HCT116 (cell line): ENCODE measurements around the gene ANXA6. TPM values are rescaled to one million over a fixed set of nuclear protein-coding genes. Genes with fewer than 3 reads are reported as not detected.

Experiments
- ATAC-seq: fragments of 200-7000 bp; cut with Tn5 transposase; 2 replicates; pipeline ENCODE4 v1.9.1; 2020; ENCODE audit warnings: mild to moderate bottlenecking, moderate library complexity
- BruUV-seq: library from RNA; stranded (reverse); fragments of 400-500 nt; replicated peaks from 2 replicates; lab custom pipeline; 2021; lab: Mats Ljungman, UMichigan
- CTCF ChIA-PET: fragments of 300-600 bp; sonication (Branson Sonifier 250); formaldehyde crosslinking; loops from one replicate; lab custom pipeline; 2021; ENCODE audit warnings: antibody characterized with exemption; lab: Charles Lee
- POLR2A ChIA-PET: fragments of 300-600, 350-600 bp; sonication (Branson Sonifier 250); formaldehyde crosslinking; loops from one replicate; lab custom pipeline; 2021; ENCODE audit warnings: antibody characterized with exemption; lab: Charles Lee
- RAD21 ChIA-PET, 2 experiments: fragments of 300-600 bp; sonication (Branson Sonifier 250); formaldehyde crosslinking; loops; one replicate each; lab custom pipeline; 2023; ENCODE audit warnings: low total read pairs in 2 of 2; ENCODE audit not compliant: uncharacterized antibody in 2 of 2, unreplicated experiment in 2 of 2, low non-redundant PET in 1 of 2; lab: Charles Lee
- DNase-seq: peaks from one replicate; pipeline ENCODE4 v3.0.0-alpha.2; 2010; ENCODE audit warnings: low read depth, low spot score
- H2AFZ ChIP-seq: fragments of 200-600 bp; shearing (Covaris generic), sonication (generic); 2 replicates; pipeline ENCODE4 v1.6.1; 2017; ENCODE audit warnings: low read depth, mixed run types, mixed read lengths, antibody characterized with exemption, low read length; ENCODE audit not compliant: poor library complexity, severe bottlenecking
- H3K27ac ChIP-seq: 2 replicates; pipeline ENCODE4 v1.5.1; 2012; ENCODE audit warnings: low read depth, low read length
- H3K27me3 ChIP-seq: fragments of 200-600 bp; sonication (generic); 2 replicates; pipeline ENCODE4 v1.6.1; 2016; ENCODE audit warnings: mixed run types, low read length, mixed read lengths; ENCODE audit not compliant: insufficient read depth
- H3K36me3 ChIP-seq, 2 experiments: fragments of 200-500 bp in 1 of 2; fragments of 200-600 bp in 1 of 2; sonication (Bioruptor generic) in 1 of 2; sonication (generic) in 1 of 2; 2 replicates each; pipeline versions ENCODE4 v1.5.1 to v1.6.1; 2014 to 2016; ENCODE audit warnings: low read length in 2 of 2, inconsistent platforms in 1 of 2, mixed read lengths in 1 of 2, mixed run types in 1 of 2; ENCODE audit not compliant: insufficient read depth in 2 of 2, control insufficient read depth in 1 of 2
- H3K4me1 ChIP-seq, 2 experiments: fragments of 200-600 bp in 1 of 2; sonication (generic) in 1 of 2; 2 replicates each; pipeline versions ENCODE4 v1.5.1 to v1.6.1; 2012 to 2017; ENCODE audit warnings: low read length in 2 of 2, inconsistent platforms in 1 of 2, mild to moderate bottlenecking in 1 of 2, mixed read lengths in 1 of 2, mixed run types in 1 of 2, moderate library complexity in 1 of 2; ENCODE audit not compliant: insufficient read depth in 2 of 2, control insufficient read depth in 1 of 2
- H3K4me2 ChIP-seq: fragments of 200-600 bp; sonication (generic); 2 replicates; pipeline ENCODE4 v1.6.1; 2017; ENCODE audit warnings: mixed run types, low read length, mixed read lengths
- H3K4me3 ChIP-seq, 2 experiments: fragments of 200-600 bp in 1 of 2; sonication (generic) in 1 of 2; replicated peaks in 1 of 2; 2 replicates each; pipeline ENCODE4 v1.5.1; 2011 to 2016; ENCODE audit warnings: low read length in 2 of 2, control low read depth in 1 of 2, low read depth in 1 of 2, mild to moderate bottlenecking in 1 of 2, mixed read lengths in 1 of 2, mixed run types in 1 of 2
- H3K79me2 ChIP-seq: fragments of 200-600 bp; sonication (generic); 2 replicates; pipeline ENCODE4 v1.6.1; 2017; ENCODE audit warnings: mild to moderate bottlenecking, mixed run types, low read length, moderate library complexity, mixed read lengths; ENCODE audit not compliant: insufficient read depth
- H3K9ac ChIP-seq: fragments of 200-600 bp; sonication (generic); 2 replicates; pipeline ENCODE4 v1.6.1; 2016; ENCODE audit warnings: low read length, mixed read lengths
- H3K9me2 ChIP-seq: fragments of 200-600 bp; sonication (generic), shearing (Covaris generic); 2 replicates; pipeline ENCODE4 v1.6.1; 2017; ENCODE audit warnings: mixed run types, mild to moderate bottlenecking, moderate library complexity; ENCODE audit not compliant: insufficient read depth
- H3K9me3 ChIP-seq, 2 experiments: fragments of 200-500 bp in 1 of 2; fragments of 200-600 bp in 1 of 2; sonication (Bioruptor generic) in 1 of 2; sonication (generic) in 1 of 2; 2 replicates each; pipeline ENCODE4 v1.6.1; 2014 to 2017; ENCODE audit warnings: low read length in 2 of 2, mixed read lengths in 2 of 2, inconsistent platforms in 1 of 2, low read depth in 1 of 2, mild to moderate bottlenecking in 1 of 2, mixed run types in 1 of 2, moderate library complexity in 1 of 2; ENCODE audit not compliant: control insufficient read depth in 1 of 2, insufficient read depth in 1 of 2
- H4K20me1 ChIP-seq: fragments of 200-600 bp; sonication (generic), shearing (Covaris generic); 2 replicates; pipeline ENCODE4 v1.6.1; 2017; ENCODE audit warnings: mixed run types, mild to moderate bottlenecking, moderate library complexity; ENCODE audit not compliant: insufficient read depth
- ATF3 ChIP-seq: IDR thresholded peaks from 2 replicates; pipeline ENCODE4 v1.6.1; 2012
- CBX3 ChIP-seq: IDR thresholded peaks from 2 replicates; pipeline ENCODE4 v1.6.1; 2012; ENCODE audit warnings: low read depth
- CEBPB ChIP-seq: IDR thresholded peaks from 2 replicates; pipeline ENCODE4 v1.6.1; 2012; ENCODE audit warnings: low read depth
- EGR1 ChIP-seq: IDR thresholded peaks from 2 replicates; pipeline ENCODE4 v1.6.1; 2012; ENCODE audit warnings: low read depth
- JUND ChIP-seq: IDR thresholded peaks from 2 replicates; pipeline ENCODE4 v1.6.1; 2012
- MAX ChIP-seq: IDR thresholded peaks from 2 replicates; pipeline ENCODE4 v1.6.1; 2012
- POLR2A ChIP-seq: IDR thresholded peaks from 2 replicates; pipeline ENCODE4 v1.7.0; 2011; ENCODE audit warnings: borderline replicate concordance; ENCODE audit not compliant: insufficient read depth, insufficient read length; ENCODE audit errors: extremely low read depth
- POLR2AphosphoS5 ChIP-seq: IDR thresholded peaks from 2 replicates; pipeline ENCODE4 v1.6.1; 2011; ENCODE audit warnings: mild to moderate bottlenecking, low read depth, low read length, moderate library complexity
- RAD21 ChIP-seq: IDR thresholded peaks from 2 replicates; pipeline ENCODE4 v1.6.1; 2012; ENCODE audit warnings: low read depth, mild to moderate bottlenecking
- SIN3A ChIP-seq: IDR thresholded peaks from 2 replicates; pipeline ENCODE4 v1.6.1; 2012; ENCODE audit warnings: low read depth
- SP1 ChIP-seq: IDR thresholded peaks from 2 replicates; pipeline ENCODE4 v1.6.1; 2012; ENCODE audit warnings: low read depth
- SRF ChIP-seq: IDR thresholded peaks from 2 replicates; pipeline ENCODE4 v1.6.1; 2012; ENCODE audit warnings: low read depth
- TCF7L2 ChIP-seq: IDR thresholded peaks from 2 replicates; pipeline ENCODE4 v1.7.0; 2011; ENCODE audit warnings: borderline replicate concordance, inconsistent platforms; ENCODE audit not compliant: insufficient read depth, insufficient read length; ENCODE audit errors: extremely low read depth
- YY1 ChIP-seq: IDR thresholded peaks from 2 replicates; pipeline ENCODE4 v1.6.1; 2011; ENCODE audit warnings: low read length, low read depth, moderate library complexity, mild to moderate bottlenecking; ENCODE audit not compliant: insufficient replicate concordance; ENCODE audit errors: extremely low read depth
- ZBTB33 ChIP-seq: IDR thresholded peaks from 2 replicates; pipeline ENCODE4 v1.6.1; 2011; ENCODE audit warnings: mild to moderate bottlenecking, low read length, moderate library complexity; ENCODE audit not compliant: insufficient replicate concordance; ENCODE audit errors: extremely low read depth
- ZFX ChIP-seq: fragments of 450-650 bp; IDR thresholded peaks from 2 replicates; pipeline ENCODE4 v1.6.1; 2017
- ZNF274 ChIP-seq: fragments of 200-500 bp; sonication (Bioruptor generic); IDR thresholded peaks from 2 replicates; pipeline ENCODE4 v1.6.1; 2014; ENCODE audit warnings: mild to moderate bottlenecking, low read depth, low read length, inconsistent platforms
- intact Hi-C: fragments of 100-400 bp; cut with micrococcal nuclease; formaldehyde crosslinking; loops from 2 replicates; pipeline ENCODE4 v1.10.0; 2022
- total RNA-seq: library from RNA; stranded (reverse); gene quantifications from one replicate; pipeline ENCODE4 v1.2.1, GENCODE V29; 2021; ENCODE audit not compliant: unreplicated experiment

ANXA6 gene
- total RNA-seq, 1 experiment from 2014 or later: 71.9 TPM

- CTCF ChIA-PET: interaction anchor here (1.1 to 5.0 kb wide), 2 partner anchors 15 to 34 kb away, joined by 3 to 22 read pairs; no protein-coding TSS in a partner anchor
Observed at GRCh38 chr5:151130235-151130921, 27.2 kb downstream of the ANXA6 start.

More at GRCh38 chr5:151130235-151130921, 27.2 kb downstream of the ANXA6 start:
- no peak overlapping the region for H2AFZ ChIP-seq
- no peak overlapping the region for H3K4me3 ChIP-seq
- H3K9me3 ChIP-seq: no peaks in the 10 kb centered on the region
- no TSS peak for BruUV-seq
- POLR2A ChIA-PET: no interaction called here
- no peak overlapping the region for H3K9ac ChIP-seq
- no peak overlapping the region for H3K27ac ChIP-seq
- H3K9me2 ChIP-seq: no peaks in the 10 kb centered on the region
- no peaks in the 10 kb centered on the region for H3K27me3 ChIP-seq
- peaks cover 0 to 11% of the 10 kb centered on the region in 2 experiments; a peak in 1 of 4 replicates for H3K4me1 ChIP-seq
- no peaks in the 10 kb centered on the region for H4K20me1 ChIP-seq
- peaks cover 6 to 23% of the 10 kb centered on the region in 2 experiments; a peak in 3 of 4 replicates for H3K36me3 ChIP-seq
- RAD21 ChIA-PET: no interaction called here
- H3K4me2 ChIP-seq: no peak overlapping the region
- no peak for ATAC-seq
- intact Hi-C loops: no loop called here
- DNase-seq: no peak
- H3K79me2 ChIP-seq: no peaks in the 10 kb centered on the region
- TF ChIP-seq ZNF274: no peak
- no peak for TF ChIP-seq POLR2A
- no peak for TF ChIP-seq SIN3A
- TF ChIP-seq EGR1: no peak
- no peak for TF ChIP-seq JUND
- no peak for TF ChIP-seq YY1
- TF ChIP-seq TCF7L2: no peak
- TF ChIP-seq SRF: no peak
- no peak for TF ChIP-seq ZFX
- TF ChIP-seq CBX3: no peak
- TF ChIP-seq CEBPB: no peak
- no peak for TF ChIP-seq MAX
- no peak for TF ChIP-seq ZBTB33
- no peak for TF ChIP-seq POLR2AphosphoS5
- no peak for TF ChIP-seq SP1
- no peak for TF ChIP-seq ATF3
- TF ChIP-seq RAD21: no peak
